Esophagus muscularis mucosa (tissue), 4 donors: ENCODE data around the gene SH2D6. TPM values are rescaled to one million over a fixed set of nuclear protein-coding genes. Genes with fewer than 3 reads are reported as not detected.

Experiments used
- DNase-seq: peaks from one replicate; pipeline ENCODE4 v3.0.0-alpha.2; 2017; ENCODE audit errors: extremely low spot score
- H3K27ac ChIP-seq, 4 donors: fragments of 200-600 bp; sonication (generic); replicated peaks in 1 of 4; 1 replicate in 3 of 4; 2 replicates in 1 of 4; pipeline ENCODE4 v1.5.1; 2016 to 2019; ENCODE audit warnings: mild to moderate bottlenecking in 1 of 4
- H3K27me3 ChIP-seq, 4 donors: fragments of 200-600 bp; sonication (generic); one replicate each; pipeline versions ENCODE4 v1.5.1 to v1.6.0; 2016 to 2019
- H3K36me3 ChIP-seq, 4 donors: fragments of 200-600 bp; sonication (generic); one replicate each; pipeline ENCODE4 v1.5.1; 2016 to 2019
- H3K4me1 ChIP-seq, 4 donors: fragments of 200-600 bp; sonication (generic); one replicate each; pipeline ENCODE4 v1.5.1; 2016 to 2019
- H3K4me3 ChIP-seq, 4 donors: fragments of 200-600 bp; sonication (generic); 1 replicate in 2 of 4; 2 replicates in 2 of 4; pipeline ENCODE4 v1.5.1; 2016 to 2019; ENCODE audit warnings: mild to moderate bottlenecking in 4 of 4, moderate library complexity in 1 of 4
- H3K9me3 ChIP-seq, 4 donors: fragments of 200-600 bp; sonication (generic); 1 replicate in 3 of 4; 2 replicates in 1 of 4; pipeline ENCODE4 v1.5.1; 2016 to 2019
- EP300 ChIP-seq: sonication (generic); formaldehyde crosslinking; IDR thresholded peaks from one replicate; pipeline ENCODE4 v1.6.1; 2017; ENCODE audit warnings: antibody characterized with exemption
- POLR2A ChIP-seq: fragments of 450-650 bp; IDR thresholded peaks from one replicate; pipeline ENCODE4 v1.6.1; 2017; ENCODE audit warnings: antibody characterized with exemption, moderate library complexity, mild to moderate bottlenecking, low read depth
- POLR2AphosphoS5 ChIP-seq, 2 donors: sonication (generic); formaldehyde crosslinking; IDR thresholded peaks; one replicate each; pipeline ENCODE4 v1.6.1; 2017; ENCODE audit warnings: antibody characterized with exemption in 2 of 2
- WGBS: methylation state at CpG from one replicate; pipeline ENCODE4 v1.1.5; 2018; 5-methylcytosine and 5-hydroxymethylcytosine counted together
- intact Hi-C: fragments of 100-400 bp; cut with DNase I; formaldehyde crosslinking; loops from one replicate; pipeline ENCODE4 v1.15.1; 2023
- total RNA-seq, 4 donors: library from RNA; depleted of rRNA; stranded (reverse); fragments of >200 nt; gene quantifications; one replicate each; pipeline versions ENCODE4 v1.1.0 to v1.2.1, GENCODE V29; 2016
- TF ChIP-seq, protein P1 (sequence below), 3 experiments: fragments of 200-600 bp in 2 of 3; fragments of 450-650 bp in 1 of 3; sonication (generic) in 2 of 3; IDR thresholded peaks; one replicate each; pipeline ENCODE4 v1.5.1; 2017 to 2019; ENCODE audit warnings: antibody characterized with exemption in 3 of 3, mild to moderate bottlenecking in 2 of 3, moderate library complexity in 1 of 3

The SH2D6 gene
- total RNA-seq, 4 donors from 2014 or later = not detected

GRCh38 chr2:85468704-85469349 is 50.3 kb downstream of the SH2D6 start:
- intact Hi-C loops = no loop called here
- H3K27ac ChIP-seq = peak overlapping the region in 1 of 4 donors; percentile 36
- TF ChIP-seq POLR2AphosphoS5 (IDR thresholded peaks at IDR 0.05) (no peak), POLR2A (no peak), EP300 (no peak)
- TF ChIP-seq, protein P1, sequence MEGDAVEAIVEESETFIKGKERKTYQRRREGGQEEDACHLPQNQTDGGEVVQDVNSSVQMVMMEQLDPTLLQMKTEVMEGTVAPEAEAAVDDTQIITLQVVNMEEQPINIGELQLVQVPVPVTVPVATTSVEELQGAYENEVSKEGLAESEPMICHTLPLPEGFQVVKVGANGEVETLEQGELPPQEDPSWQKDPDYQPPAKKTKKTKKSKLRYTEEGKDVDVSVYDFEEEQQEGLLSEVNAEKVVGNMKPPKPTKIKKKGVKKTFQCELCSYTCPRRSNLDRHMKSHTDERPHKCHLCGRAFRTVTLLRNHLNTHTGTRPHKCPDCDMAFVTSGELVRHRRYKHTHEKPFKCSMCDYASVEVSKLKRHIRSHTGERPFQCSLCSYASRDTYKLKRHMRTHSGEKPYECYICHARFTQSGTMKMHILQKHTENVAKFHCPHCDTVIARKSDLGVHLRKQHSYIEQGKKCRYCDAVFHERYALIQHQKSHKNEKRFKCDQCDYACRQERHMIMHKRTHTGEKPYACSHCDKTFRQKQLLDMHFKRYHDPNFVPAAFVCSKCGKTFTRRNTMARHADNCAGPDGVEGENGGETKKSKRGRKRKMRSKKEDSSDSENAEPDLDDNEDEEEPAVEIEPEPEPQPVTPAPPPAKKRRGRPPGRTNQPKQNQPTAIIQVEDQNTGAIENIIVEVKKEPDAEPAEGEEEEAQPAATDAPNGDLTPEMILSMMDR (IDR thresholded peaks at IDR 0.05) = no peak
- no peaks in the 10 kb centered on the region for H3K27me3 ChIP-seq
- no peaks in the 10 kb centered on the region for H3K36me3 ChIP-seq
- WGBS = 75% methylated on average over 12 of the region's 12 CpGs
- no peak overlapping the region for H3K4me3 ChIP-seq
- no peak for DNase-seq
- peaks cover 7 to 27% (median 26%) of the 10 kb centered on the region in 4 donors for H3K4me1 ChIP-seq
- H3K9me3 ChIP-seq = no peaks in the 10 kb centered on the region

GRCh38 chr2:85470850-85471800 is 52.6 kb downstream of the SH2D6 start:
- no peaks in the 10 kb centered on the region for H3K27me3 ChIP-seq
- WGBS = 47% methylated on average over 11 of the region's 11 CpGs
- no peaks in the 10 kb centered on the region for H3K9me3 ChIP-seq
- intact Hi-C loops = no loop called here
- H3K4me3 ChIP-seq = no peak overlapping the region
- H3K4me1 ChIP-seq = peaks cover 7 to 27% (median 26%) of the 10 kb centered on the region in 4 donors
- peak overlapping the region in 3 of 4 donors; percentile 43 to 66 (median 48) for H3K27ac ChIP-seq
- DNase-seq = no peak
- TF ChIP-seq POLR2AphosphoS5 (IDR thresholded peaks at IDR 0.05) (no peak), EP300 (no peak), POLR2A (no peak)
- no peaks in the 10 kb centered on the region for H3K36me3 ChIP-seq

DNA sequence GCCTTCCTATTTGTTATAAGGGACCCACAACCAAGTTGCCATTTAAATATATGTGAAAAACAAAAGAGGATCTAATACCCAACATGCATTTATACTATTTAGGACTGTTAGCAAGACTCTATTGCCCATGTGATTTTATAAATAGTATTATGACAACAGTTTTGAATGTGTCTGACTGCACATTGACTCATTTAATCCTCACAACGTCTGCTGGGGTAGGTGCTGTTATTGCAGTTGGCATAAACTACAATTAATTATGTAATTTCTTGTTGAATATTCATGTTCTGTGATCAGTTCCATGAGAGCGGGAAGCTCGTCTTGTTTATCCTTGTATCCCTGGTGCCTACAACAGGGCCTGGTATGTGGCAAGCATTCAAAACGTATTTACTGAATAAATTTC is 53.7 kb downstream of the SH2D6 start:
- Histone ChIP-seq H3K27ac (no peak overlapping the region), H3K9me3 (no peaks in the 10 kb centered on the region), H3K27me3 (no peaks in the 10 kb centered on the region), H3K4me1 (peaks cover 7 to 29% (median 26%) of the 10 kb centered on the region in 4 donors), H3K4me3 (no peak overlapping the region), H3K36me3 (no peaks in the 10 kb centered on the region)
- DNase-seq = no peak
- intact Hi-C loops = no loop called here
- TF ChIP-seq POLR2A = no peak
- TF ChIP-seq, protein P1 (IDR thresholded peaks at IDR 0.05) = no peak
- no peak for TF ChIP-seq EP300
- no peak for TF ChIP-seq POLR2AphosphoS5 (IDR thresholded peaks at IDR 0.05)
- 80% methylated on average over 4 of the region's 4 CpGs for WGBS

DNA sequence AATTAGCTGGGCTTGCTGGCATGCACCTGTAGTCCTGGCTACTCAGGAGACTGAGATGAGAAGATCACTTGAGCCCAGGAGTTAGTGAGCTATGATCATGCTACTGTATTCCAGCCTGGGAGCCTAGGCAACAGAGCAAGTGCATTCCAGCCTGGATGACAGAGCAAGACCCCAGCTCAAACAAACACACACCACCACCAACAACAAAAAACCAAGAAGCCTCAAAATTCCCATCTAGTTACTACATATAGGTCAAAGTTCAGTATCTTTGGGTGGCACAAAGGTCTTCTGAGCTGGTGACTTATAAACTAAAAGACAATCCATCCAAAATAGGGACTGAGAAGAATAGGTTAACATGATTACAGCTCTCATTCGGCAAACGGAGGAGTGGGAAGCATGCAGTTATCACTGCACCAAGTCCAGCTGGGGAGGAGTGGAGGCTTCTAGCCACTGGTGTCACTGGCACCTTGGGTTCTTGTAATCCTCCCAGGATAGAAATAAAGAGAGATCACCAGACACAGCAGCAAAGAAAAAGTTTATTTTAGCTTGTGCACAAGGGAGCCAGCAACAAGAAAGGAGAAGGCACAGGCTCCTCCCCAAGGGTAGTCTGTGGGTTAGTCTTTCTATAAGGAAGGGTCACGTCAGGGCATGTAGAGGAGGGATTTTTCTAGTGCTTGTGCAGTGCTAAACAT is 57.4 kb downstream of the SH2D6 start:
- Histone ChIP-seq H3K9me3 (no peaks in the 10 kb centered on the region), H3K27ac (no peak overlapping the region), H3K4me1 (peaks cover 0 to 12% (median 8%) of the 10 kb centered on the region in 4 donors), H3K36me3 (no peaks in the 10 kb centered on the region), H3K4me3 (no peak overlapping the region), H3K27me3 (no peaks in the 10 kb centered on the region)
- DNase-seq = no peak
- WGBS = 51% methylated on average over 3 of the region's 3 CpGs
- intact Hi-C loops = no loop called here
- TF ChIP-seq EP300 = no peak
- TF ChIP-seq POLR2A = no peak
- TF ChIP-seq, protein P1 (IDR thresholded peaks at IDR 0.05) = no peak

GRCh38 chr2:85476624-85477023 is 58.1 kb downstream of the SH2D6 start:
- intact Hi-C loops = no loop called here
- H3K27ac ChIP-seq = no peak overlapping the region

More at GRCh38 chr2:85476624-85477023, 58.1 kb downstream of the SH2D6 start:
- Histone ChIP-seq H3K36me3 (no peaks in the 10 kb centered on the region), H3K27me3 (no peaks in the 10 kb centered on the region), H3K4me3 (no peak overlapping the region), H3K9me3 (no peaks in the 10 kb centered on the region), H3K4me1 (peaks cover 0 to 6% (median under 1%) of the 10 kb centered on the region in 4 donors)
- no peak for DNase-seq
- TF ChIP-seq EP300 (no peak), POLR2A (no peak), POLR2AphosphoS5 (IDR thresholded peaks at IDR 0.05) (no peak)
- TF ChIP-seq, protein P1 (IDR thresholded peaks at IDR 0.05) = no peak
- WGBS = 40% methylated on average over 1 of the region's 1 CpG
